Gastroesophageal sphincter (tissue), 4 donors: Measurements from ENCODE around the gene PLA2G7. TPM values are rescaled to one million over a fixed set of nuclear protein-coding genes. Genes with fewer than 3 reads are reported as not detected.

ENCODE experiments used
- ATAC-seq: fragments of 150-250 bp; one replicate; pipeline ENCODE4 v1.9.1; 2016; ENCODE audit warnings: mild to moderate bottlenecking, moderate library complexity
- H3K27ac ChIP-seq, 4 donors: fragments of 200-600 bp; sonication (generic) in 3 of 4; 1 replicate in 3 of 4; 2 replicates in 1 of 4; pipeline ENCODE4 v1.5.1; 2016 to 2019
- H3K27me3 ChIP-seq: fragments of 200-600 bp; sonication (generic); one replicate; pipeline ENCODE4 v1.5.1; 2019
- H3K36me3 ChIP-seq, 2 donors: fragments of 200-600 bp; sonication (generic); one replicate each; pipeline ENCODE4 v1.5.1; 2019; ENCODE audit warnings: control low read depth in 1 of 2
- H3K4me1 ChIP-seq, 3 donors: fragments of 200-600 bp; sonication (generic); 1 replicate in 2 of 3; 2 replicates in 1 of 3; pipeline ENCODE4 v1.5.1; 2016 to 2019; ENCODE audit warnings: control low read depth in 2 of 3
- H3K4me3 ChIP-seq, 2 donors: fragments of 200-600 bp; sonication (generic); one replicate each; pipeline ENCODE4 v1.5.1; 2019; ENCODE audit warnings: mild to moderate bottlenecking in 1 of 2, moderate library complexity in 1 of 2
- H3K9me3 ChIP-seq, 3 donors: fragments of 200-600 bp; sonication (generic); one replicate each; pipeline ENCODE4 v1.5.1; 2017 to 2019; ENCODE audit warnings: control low read depth in 2 of 3
- EP300 ChIP-seq: sonication (generic); formaldehyde crosslinking; IDR thresholded peaks from one replicate; pipeline ENCODE4 v1.6.1; 2017; ENCODE audit warnings: antibody characterized with exemption, mild to moderate bottlenecking
- POLR2A ChIP-seq, 2 donors: fragments of 450-650 bp; IDR thresholded peaks; one replicate each; pipeline ENCODE4 v1.6.1; 2017; ENCODE audit warnings: antibody characterized with exemption in 2 of 2, mild to moderate bottlenecking in 2 of 2, moderate library complexity in 1 of 2
- POLR2AphosphoS5 ChIP-seq: sonication (generic); formaldehyde crosslinking; IDR thresholded peaks from one replicate; pipeline ENCODE4 v1.6.1; 2017; ENCODE audit warnings: antibody characterized with exemption
- WGBS, 2 donors: methylation state at CpG; one replicate each; pipeline ENCODE4 v1.1.5; 2018; ENCODE audit warnings: low coverage in 1 of 2; 5-methylcytosine and 5-hydroxymethylcytosine counted together
- total RNA-seq, 4 donors: library from RNA; depleted of rRNA; stranded (reverse); fragments of >200 nt; gene quantifications; one replicate each; pipeline ENCODE4 v1.1.0, GENCODE V29; 2016
- TF ChIP-seq, protein P1 (sequence below), 4 experiments: fragments of 200-600 bp in 2 of 4; fragments of 450-650 bp in 2 of 4; sonication (generic) in 1 of 4; IDR thresholded peaks; one replicate each; pipeline ENCODE4 v1.5.1; 2017 to 2019; ENCODE audit warnings: antibody characterized with exemption in 4 of 4, mild to moderate bottlenecking in 2 of 4, moderate library complexity in 2 of 4

The PLA2G7 gene
- total RNA-seq, 4 donors from 2014 or later: not detected

DNA sequence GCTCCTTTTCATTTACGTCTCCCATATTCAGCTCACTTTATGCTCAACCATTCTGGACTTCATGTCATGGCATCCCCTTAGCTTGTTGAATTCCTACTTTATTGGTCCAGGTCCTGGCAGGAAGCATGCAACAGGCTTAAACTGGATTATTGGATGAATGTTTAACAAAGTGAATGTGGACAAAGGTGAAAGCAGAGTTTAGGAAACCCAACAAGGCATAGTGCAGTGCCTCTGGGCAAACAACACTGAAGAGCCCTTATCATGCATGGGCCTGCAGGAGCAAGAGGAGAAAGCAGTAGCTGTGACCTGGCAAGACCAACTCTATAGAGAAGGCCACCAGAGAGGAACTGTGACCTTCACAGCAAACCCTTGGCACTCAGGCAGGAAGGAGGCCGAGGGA is 6.3 kb upstream of the PLA2G7 start:
- ATAC-seq: no peak
- H3K4me3 ChIP-seq: no peak overlapping the region
- H3K4me1 ChIP-seq: no peaks in the 10 kb centered on the region
- H3K36me3 ChIP-seq: no peaks in the 10 kb centered on the region
- 96 to 100% methylated on average over 1 to 2 of the region's 2 CpGs for WGBS, 2 donors
- no peak overlapping the region for H3K27ac ChIP-seq
- H3K9me3 ChIP-seq: no peaks in the 10 kb centered on the region
- peaks cover 11% of the 10 kb centered on the region for H3K27me3 ChIP-seq
- TF ChIP-seq POLR2AphosphoS5 (no peak), EP300 (no peak), POLR2A (IDR thresholded peaks at IDR 0.05) (no peak)
- TF ChIP-seq, protein P1, sequence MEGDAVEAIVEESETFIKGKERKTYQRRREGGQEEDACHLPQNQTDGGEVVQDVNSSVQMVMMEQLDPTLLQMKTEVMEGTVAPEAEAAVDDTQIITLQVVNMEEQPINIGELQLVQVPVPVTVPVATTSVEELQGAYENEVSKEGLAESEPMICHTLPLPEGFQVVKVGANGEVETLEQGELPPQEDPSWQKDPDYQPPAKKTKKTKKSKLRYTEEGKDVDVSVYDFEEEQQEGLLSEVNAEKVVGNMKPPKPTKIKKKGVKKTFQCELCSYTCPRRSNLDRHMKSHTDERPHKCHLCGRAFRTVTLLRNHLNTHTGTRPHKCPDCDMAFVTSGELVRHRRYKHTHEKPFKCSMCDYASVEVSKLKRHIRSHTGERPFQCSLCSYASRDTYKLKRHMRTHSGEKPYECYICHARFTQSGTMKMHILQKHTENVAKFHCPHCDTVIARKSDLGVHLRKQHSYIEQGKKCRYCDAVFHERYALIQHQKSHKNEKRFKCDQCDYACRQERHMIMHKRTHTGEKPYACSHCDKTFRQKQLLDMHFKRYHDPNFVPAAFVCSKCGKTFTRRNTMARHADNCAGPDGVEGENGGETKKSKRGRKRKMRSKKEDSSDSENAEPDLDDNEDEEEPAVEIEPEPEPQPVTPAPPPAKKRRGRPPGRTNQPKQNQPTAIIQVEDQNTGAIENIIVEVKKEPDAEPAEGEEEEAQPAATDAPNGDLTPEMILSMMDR (IDR thresholded peaks at IDR 0.05): no peak

DNA sequence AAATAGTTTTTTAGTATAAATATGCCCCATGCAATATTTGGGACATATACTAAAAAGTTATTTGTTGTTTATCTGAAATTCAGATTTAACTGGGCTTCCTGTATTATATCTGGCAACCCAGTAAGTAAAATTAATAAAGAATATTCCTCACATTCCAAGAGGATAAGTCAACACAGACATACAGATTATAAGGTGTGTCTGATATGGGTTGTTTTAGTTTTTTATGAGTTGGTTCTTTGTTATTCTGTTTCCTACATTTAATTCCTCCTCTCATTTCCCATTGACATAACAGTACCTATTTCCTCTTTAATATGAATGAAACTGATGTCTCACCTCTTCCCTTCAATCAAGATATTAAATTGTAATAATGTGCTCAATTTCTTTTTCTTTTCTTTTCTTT is 1.7 kb upstream of the PLA2G7 start:
- Histone ChIP-seq H3K27me3 (peaks cover 31% of the 10 kb centered on the region), H3K4me3 (no peak overlapping the region), H3K9me3 (no peaks in the 10 kb centered on the region), H3K4me1 (peaks cover 0 to 15% (median 7%) of the 10 kb centered on the region in 3 donors), H3K36me3 (no peaks in the 10 kb centered on the region), H3K27ac (no peak overlapping the region)
- no peak for ATAC-seq
- TF ChIP-seq EP300 (no peak), POLR2A (IDR thresholded peaks at IDR 0.05) (no peak), POLR2AphosphoS5 (no peak)
- TF ChIP-seq, protein P1 (IDR thresholded peaks at IDR 0.05): no peak

DNA sequence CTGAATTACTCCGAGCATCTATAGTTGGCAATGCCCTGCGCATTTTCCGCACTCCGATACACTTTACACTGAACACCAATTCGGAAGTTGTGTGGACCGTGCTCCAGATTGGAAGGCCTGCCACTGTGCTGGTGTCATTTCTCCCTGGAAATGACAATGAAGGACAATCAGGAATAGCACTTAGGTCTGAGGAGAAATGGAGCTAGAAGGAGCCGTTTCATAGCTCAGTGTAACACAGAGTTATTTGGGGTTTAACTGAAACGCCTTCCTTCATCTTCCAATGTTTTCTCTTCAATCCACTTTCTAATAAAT is 501 bp upstream of the PLA2G7 start:
- 22 to 25% methylated on average over 5 to 8 of the region's 8 CpGs for WGBS, 2 donors
- H3K4me3 ChIP-seq: peak overlapping the region in 1 of 2 donors; percentile 69

DNA sequence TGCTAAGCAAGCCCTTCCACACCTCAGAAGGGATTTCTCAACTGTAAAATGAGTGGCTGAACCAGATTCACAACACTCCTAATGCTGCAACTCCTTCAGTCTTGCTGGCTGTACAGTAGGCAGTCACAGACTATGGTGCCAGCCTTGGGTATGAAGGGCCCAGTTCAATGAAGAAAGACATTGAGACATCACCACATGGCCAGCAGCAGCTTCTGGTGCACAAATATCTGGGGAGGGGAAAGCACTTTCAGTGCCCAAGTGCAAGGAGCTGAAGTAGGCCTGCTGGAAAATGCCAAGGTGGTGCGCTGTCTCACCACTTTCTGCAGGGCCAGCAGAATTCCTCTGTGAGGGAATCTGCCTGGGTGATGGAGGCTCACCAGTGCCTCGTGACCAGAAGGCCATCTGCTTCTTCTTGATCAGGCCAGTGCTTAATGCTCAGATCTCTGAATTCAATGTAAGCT is 1.8 kb downstream of the PLA2G7 start:
- no peak for TF ChIP-seq POLR2AphosphoS5
- no peak for TF ChIP-seq EP300
- TF ChIP-seq, protein P1 (IDR thresholded peaks at IDR 0.05): no peak
- no peak for TF ChIP-seq POLR2A (IDR thresholded peaks at IDR 0.05)
- H3K27me3 ChIP-seq: peaks cover 24% of the 10 kb centered on the region
- no peaks in the 10 kb centered on the region for H3K9me3 ChIP-seq
- H3K4me3 ChIP-seq: no peak overlapping the region
- H3K27ac ChIP-seq: no peak overlapping the region
- H3K36me3 ChIP-seq: no peaks in the 10 kb centered on the region
- peaks cover 0 to 15% (median 7%) of the 10 kb centered on the region in 3 donors for H3K4me1 ChIP-seq
- WGBS, 2 donors: no CpG with 5 or more reads among the region's 2 CpGs
- no peak for ATAC-seq

More for the DNA sequence above, 501 bp upstream of the PLA2G7 start:
- ATAC-seq: no peak
- Histone ChIP-seq H3K27me3 (peaks cover 31% of the 10 kb centered on the region), H3K4me1 (peaks cover 0 to 15% (median 7%) of the 10 kb centered on the region in 3 donors), H3K27ac (no peak overlapping the region), H3K9me3 (no peaks in the 10 kb centered on the region), H3K36me3 (no peaks in the 10 kb centered on the region)
- TF ChIP-seq POLR2A (IDR thresholded peaks at IDR 0.05): no peak
- TF ChIP-seq, protein P1 (IDR thresholded peaks at IDR 0.05): no peak
- TF ChIP-seq EP300: no peak

DNA sequence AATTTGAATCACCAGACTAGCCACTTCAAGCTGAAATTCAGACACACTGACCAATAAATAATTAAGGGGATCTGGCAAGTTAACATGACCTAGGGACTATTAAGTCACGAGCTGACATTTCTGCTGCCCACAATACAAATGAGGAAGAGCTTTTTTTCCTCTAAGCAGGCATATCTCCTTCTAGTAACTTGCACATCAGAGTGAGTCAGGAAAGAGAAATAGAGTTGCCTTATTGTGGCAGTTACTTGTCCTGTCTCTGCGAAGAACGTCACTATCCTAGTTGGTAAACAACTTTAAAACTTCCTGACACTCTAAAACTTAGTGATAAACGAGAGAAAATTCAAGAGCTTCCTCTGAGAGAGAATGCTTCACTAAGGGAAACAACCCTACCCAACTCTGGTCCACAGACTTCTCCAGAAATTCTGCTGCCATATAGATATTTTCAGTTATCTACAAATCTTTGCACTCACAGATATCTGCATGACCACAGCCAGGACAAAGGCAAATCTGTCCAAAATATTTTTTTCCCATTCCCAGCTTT is 4.2 kb downstream of the PLA2G7 start:
- WGBS, 2 donors: 43 to 75% methylated on average over 3 to 4 of the region's 4 CpGs
- ATAC-seq: no peak
- TF ChIP-seq EP300 (no peak), POLR2AphosphoS5 (no peak), POLR2A (IDR thresholded peaks at IDR 0.05) (no peak)
- TF ChIP-seq, protein P1 (IDR thresholded peaks at IDR 0.05): no peak
- Histone ChIP-seq H3K27me3 (peaks cover 15% of the 10 kb centered on the region), H3K27ac (no peak overlapping the region), H3K9me3 (no peaks in the 10 kb centered on the region), H3K4me3 (no peak overlapping the region), H3K36me3 (no peaks in the 10 kb centered on the region), H3K4me1 (peaks cover 0 to 15% (median 7%) of the 10 kb centered on the region in 3 donors)
